IMR-90 (cell line): ENCODE measurements around the gene PLCH1. TPM values are rescaled to one million over a fixed set of nuclear protein-coding genes. Genes with fewer than 3 reads are reported as not detected.

Experiments
- ATAC-seq: fragments of 200-7000 bp; cut with Tn5 transposase; 2 replicates; pipeline ENCODE4 v1.9.1; 2020; ENCODE audit warnings: low read depth, mild to moderate bottlenecking, moderate library complexity
- BruUV-seq: library from RNA; stranded (reverse); fragments of 400-500 nt; replicated peaks from 2 replicates; lab custom pipeline; 2021; lab: Mats Ljungman, UMichigan
- CTCF ChIA-PET: fragments of 300-600 bp; formaldehyde crosslinking; extraction: SDS; loops from one replicate; lab custom pipeline; 2021; ENCODE audit warnings: antibody characterized with exemption; lab: Yijun Ruan, JAX
- POLR2A ChIA-PET: fragments of 300-600 bp; sonication (Branson Sonifier 250); formaldehyde crosslinking; loops from one replicate; lab custom pipeline; 2022; ENCODE audit warnings: antibody characterized with exemption; ENCODE audit not compliant: unreplicated experiment; lab: Charles Lee
- DNase-seq: peaks from one replicate; pipeline ENCODE4 v3.0.0; 2013
- H2AFZ ChIP-seq: replicated peaks from 2 replicates; pipeline ENCODE3; 2013; ENCODE audit warnings: low read length, mild to moderate bottlenecking; ENCODE audit not compliant: poor library complexity
- H2AK5ac ChIP-seq: 2 replicates; pipeline ENCODE4 v1.6.1; 2013; ENCODE audit warnings: low read depth, low read length, inconsistent platforms
- H2AK9ac ChIP-seq: replicated peaks from 2 replicates; pipeline ENCODE3; 2013; ENCODE audit warnings: mild to moderate bottlenecking, low read depth, low read length, moderate library complexity; ENCODE audit not compliant: poor library complexity
- H2BK120ac ChIP-seq: 2 replicates; pipeline ENCODE4 v1.6.1; 2013; ENCODE audit warnings: low read depth, low read length, inconsistent platforms
- H2BK15ac ChIP-seq: 3 replicates; pipeline ENCODE4 v1.6.1; 2013; ENCODE audit warnings: low read depth, low read length, inconsistent platforms
- H2BK20ac ChIP-seq: 2 replicates; pipeline ENCODE4 v1.6.1; 2013; ENCODE audit warnings: low read depth, mild to moderate bottlenecking, inconsistent platforms, low read length, moderate library complexity
- H2BK5ac ChIP-seq: 2 replicates; pipeline ENCODE4 v1.6.1; 2013; ENCODE audit warnings: mild to moderate bottlenecking, low read depth, low read length, inconsistent platforms; ENCODE audit not compliant: poor library complexity, severe bottlenecking
- H3K14ac ChIP-seq: replicated peaks from 2 replicates; pipeline ENCODE4 v1.6.1; 2013; ENCODE audit warnings: low read depth, low read length, inconsistent platforms
- H3K18ac ChIP-seq: 2 replicates; pipeline ENCODE4 v1.6.1; 2013; ENCODE audit warnings: low read depth, low read length, control low read depth
- H3K23ac ChIP-seq: 2 replicates; pipeline ENCODE4 v1.6.1; 2013; ENCODE audit warnings: low read depth, low read length, inconsistent platforms
- H3K27ac ChIP-seq: 2 replicates; pipeline ENCODE4 v1.5.1; 2013; ENCODE audit warnings: mild to moderate bottlenecking, control low read depth, low read length; ENCODE audit not compliant: insufficient read depth
- H3K27me3 ChIP-seq: 2 replicates; pipeline ENCODE4 v1.6.1; 2013; ENCODE audit warnings: low read length; ENCODE audit not compliant: control insufficient read depth, insufficient read depth
- H3K36me3 ChIP-seq: 2 replicates; pipeline ENCODE4 v1.6.1; 2013; ENCODE audit warnings: low read length, mixed read lengths; ENCODE audit not compliant: control insufficient read depth, insufficient read depth
- H3K4ac ChIP-seq: 2 replicates; pipeline ENCODE4 v1.6.1; 2013; ENCODE audit warnings: low read depth, low read length, inconsistent platforms
- H3K4me1 ChIP-seq: 2 replicates; pipeline ENCODE4 v1.6.1; 2013; ENCODE audit warnings: low read length, mixed read lengths; ENCODE audit not compliant: control insufficient read depth, insufficient read depth
- H3K4me2 ChIP-seq: 2 replicates; pipeline ENCODE4 v1.6.1; 2013; ENCODE audit warnings: low read depth, mild to moderate bottlenecking, control low read depth, low read length, moderate library complexity
- H3K4me3 ChIP-seq: 2 replicates; pipeline ENCODE4 v1.5.1; 2013; ENCODE audit warnings: low read depth, mild to moderate bottlenecking, control low read depth, low read length, moderate library complexity; ENCODE audit not compliant: insufficient read depth
- H3K56ac ChIP-seq: 2 replicates; pipeline ENCODE4 v1.6.1; 2013; ENCODE audit warnings: low read length, inconsistent platforms; ENCODE audit not compliant: insufficient read depth; ENCODE audit errors: extremely low read depth
- H3K79me1 ChIP-seq, 2 experiments: 2 replicates each; pipeline ENCODE4 v1.6.1; 2013; ENCODE audit warnings: low read length in 2 of 2, inconsistent platforms in 1 of 2, low read depth in 1 of 2
- H3K9ac ChIP-seq: 2 replicates; pipeline ENCODE4 v1.6.1; 2013; ENCODE audit warnings: low read depth, low read length, control low read depth
- H3K9me1 ChIP-seq: 2 replicates; pipeline ENCODE4 v1.6.1; 2013; ENCODE audit warnings: low read length, inconsistent platforms; ENCODE audit not compliant: insufficient read depth
- H3K9me3 ChIP-seq: 2 replicates; pipeline ENCODE4 v1.6.1; 2013; ENCODE audit warnings: low read length; ENCODE audit not compliant: control insufficient read depth, insufficient read depth
- H4K20me1 ChIP-seq: 2 replicates; pipeline ENCODE4 v1.6.1; 2013; ENCODE audit warnings: low read length, inconsistent platforms; ENCODE audit not compliant: insufficient read depth
- H4K5ac ChIP-seq: 2 replicates; pipeline ENCODE4 v1.6.1; 2013; ENCODE audit warnings: mild to moderate bottlenecking, low read depth, low read length, control low read depth
- H4K8ac ChIP-seq, 2 experiments: 2 replicates each; pipeline ENCODE4 v1.6.1; 2013; ENCODE audit warnings: low read depth in 2 of 2, low read length in 2 of 2, control low read depth in 1 of 2, inconsistent platforms in 1 of 2
- H4K91ac ChIP-seq: 2 replicates; pipeline ENCODE4 v1.6.1; 2013; ENCODE audit warnings: low read depth, low read length, inconsistent platforms; ENCODE audit not compliant: insufficient read depth
- BHLHE40 ChIP-seq: fragments of 150-350 bp; IDR thresholded peaks from 2 replicates; pipeline ENCODE4 v1.6.1; 2016; ENCODE audit warnings: mild to moderate bottlenecking, low read depth, low read length
- CEBPB ChIP-seq: IDR thresholded peaks from 2 replicates; pipeline ENCODE4 v1.6.1; 2012; ENCODE audit warnings: low read depth, low read length, improper control_type of control experiment
- CHD1 ChIP-seq: IDR thresholded peaks from 2 replicates; pipeline ENCODE4 v1.6.1; 2012; ENCODE audit warnings: low read depth, low read length, improper control_type of control experiment
- FOS ChIP-seq: fragments of 150-350 bp; IDR thresholded peaks from 2 replicates; pipeline ENCODE4 v1.6.1; 2016; ENCODE audit warnings: low read depth, low read length
- MAFK ChIP-seq: IDR thresholded peaks from 2 replicates; pipeline ENCODE4 v1.6.1; 2012; ENCODE audit warnings: low read depth, low read length, improper control_type of control experiment
- MAZ ChIP-seq: IDR thresholded peaks from 2 replicates; pipeline ENCODE4 v1.6.1; 2012; ENCODE audit warnings: low read depth, mild to moderate bottlenecking, low read length, improper control_type of control experiment, moderate library complexity, borderline replicate concordance
- MXI1 ChIP-seq: IDR thresholded peaks from 2 replicates; pipeline ENCODE4 v1.6.1; 2012; ENCODE audit warnings: low read depth, mild to moderate bottlenecking, low read length, moderate library complexity, borderline replicate concordance
- NFE2L2 ChIP-seq: fragments of 150-350 bp; IDR thresholded peaks from 2 replicates; pipeline ENCODE4 v1.6.1; 2016; ENCODE audit warnings: low read depth, mild to moderate bottlenecking, low read length
- POLR2A ChIP-seq: IDR thresholded peaks from 2 replicates; pipeline ENCODE4 v1.6.1; 2012; ENCODE audit warnings: mild to moderate bottlenecking, low read depth, low read length
- RAD21 ChIP-seq: IDR thresholded peaks from 2 replicates; pipeline ENCODE4 v1.6.1; 2012; ENCODE audit warnings: low read length, improper control_type of control experiment
- RCOR1 ChIP-seq: IDR thresholded peaks from 2 replicates; pipeline ENCODE4 v1.6.1; 2012; ENCODE audit warnings: mild to moderate bottlenecking, low read length, improper control_type of control experiment; ENCODE audit not compliant: insufficient replicate concordance
- RFX5 ChIP-seq: IDR thresholded peaks from 2 replicates; pipeline ENCODE4 v1.8.0; 2012; ENCODE audit warnings: low read depth, mild to moderate bottlenecking, low read length, moderate library complexity
- SMC3 ChIP-seq: fragments of 150-350 bp; IDR thresholded peaks from 2 replicates; pipeline ENCODE4 v1.6.1; 2016; ENCODE audit warnings: low read depth, mild to moderate bottlenecking, antibody characterized with exemption, low read length, moderate library complexity
- WGBS, 2 experiments: methylation state at CpG; one replicate each; pipeline versions ENCODE4 v1.1.5 to v1.1.7; 2013; ENCODE audit warnings: missing lambda C conversion rate in 2 of 2; ENCODE audit not compliant: insufficient read length in 1 of 2; ENCODE audit errors: extremely low coverage in 2 of 2; 5-methylcytosine and 5-hydroxymethylcytosine counted together
- dilution Hi-C: fragments of 300-500 bp; cut with HindIII; formaldehyde crosslinking; loops from one replicate; pipeline ENCODE4 v1.14.3; 2018; ENCODE audit warnings: low sequenced_read_pairs; ENCODE audit not compliant: unreplicated experiment
- in situ Hi-C: fragments of 300-500 bp; cut with MboI; formaldehyde crosslinking; loops from 3 replicates; pipeline ENCODE4 v1.14.3; 2019; ENCODE audit warnings: low sequenced_read_pairs, inconsistent platforms, mixed read lengths
- intact Hi-C: fragments of 100-400 bp; cut with micrococcal nuclease; formaldehyde crosslinking; loops from 2 replicates; pipeline ENCODE4 v1.10.0; 2022
- polyA plus RNA-seq, 3 experiments: library from polyadenylated mRNA; depleted of rRNA; stranded (reverse); fragments of >200 nt; gene quantifications; 2 replicates each; pipeline ENCODE4 v1.2.3, GENCODE V29; 2012; ENCODE audit warnings: low replicate concordance in 1 of 3
- total RNA-seq: library from RNA; depleted of rRNA; stranded (reverse); fragments of >200 nt; gene quantifications from 2 replicates; pipeline ENCODE4 v1.2.3, GENCODE V29; 2012
- TF ChIP-seq, protein P1 (sequence below): fragments of 150-350 bp; IDR thresholded peaks from 2 replicates; pipeline ENCODE4 v1.6.1; 2017; ENCODE audit warnings: mild to moderate bottlenecking, antibody characterized with exemption, low read length, low read depth
- TF ChIP-seq, protein P2 (sequence below): fragments of 150-350 bp; IDR thresholded peaks from 2 replicates; pipeline ENCODE4 v1.6.1; 2016; ENCODE audit warnings: low read depth, mild to moderate bottlenecking, low read length, moderate library complexity, borderline replicate concordance
- TF ChIP-seq, protein P3 (sequence below): conservative IDR thresholded peaks from 2 replicates; pipeline ENCODE4 v1.5.1; 2012; ENCODE audit warnings: mild to moderate bottlenecking, low read depth, low read length, improper control_type of control experiment

PLCH1 gene
- total and polyA plus RNA-seq, 2 of the 4 experiments (the other 2 are of a cell fraction): not detected

DNA sequence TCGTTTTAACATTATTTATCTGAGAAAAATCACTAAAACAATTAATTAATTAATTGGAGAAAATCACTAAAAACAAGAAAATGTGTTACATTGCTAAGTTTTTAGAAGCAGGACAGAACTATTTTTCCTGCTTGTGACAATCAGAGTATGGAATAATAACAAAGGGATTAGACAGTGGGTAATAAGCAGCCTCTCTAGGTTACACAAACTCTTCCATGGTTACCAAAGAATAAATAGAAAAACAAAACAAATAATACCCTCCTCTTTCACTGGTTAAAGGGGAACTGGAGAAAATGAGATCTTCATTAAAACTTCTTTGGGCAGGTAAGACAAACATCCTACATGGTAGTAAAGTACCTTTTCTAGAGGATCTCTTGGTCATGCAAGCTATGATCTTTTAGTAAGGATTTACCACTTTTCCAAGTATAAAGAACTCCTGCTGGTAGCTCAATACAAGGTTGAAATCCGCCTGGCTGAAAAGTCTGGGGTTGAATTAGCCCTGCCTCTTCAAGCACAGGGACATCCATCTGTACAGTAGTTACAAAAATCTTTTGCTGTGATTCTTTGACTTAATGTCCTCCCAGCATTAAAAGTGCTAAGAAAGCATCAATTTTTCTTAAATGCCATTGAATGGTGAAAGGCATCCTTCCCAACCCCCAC, 2.5 kb upstream of the PLCH1 start:
- H3K9me3 ChIP-seq: no peaks in the 10 kb centered on the region
- no peak overlapping the region for H2AK9ac ChIP-seq
- H4K20me1 ChIP-seq: no peaks in the 10 kb centered on the region
- in situ Hi-C loops (no loop called here), dilution Hi-C loops (no loop called here), intact Hi-C loops (loop anchor here (5.0 kb wide), 1 partner anchor 125 kb away; the partner anchor contains the start of gene GMPS)
- H3K79me1 ChIP-seq: no peaks in the 10 kb centered on the region
- no peak for TF ChIP-seq CEBPB
- no peak for TF ChIP-seq MAFK
- no peak for TF ChIP-seq RCOR1
- no peak for TF ChIP-seq RFX5
- TF ChIP-seq, protein P1, sequence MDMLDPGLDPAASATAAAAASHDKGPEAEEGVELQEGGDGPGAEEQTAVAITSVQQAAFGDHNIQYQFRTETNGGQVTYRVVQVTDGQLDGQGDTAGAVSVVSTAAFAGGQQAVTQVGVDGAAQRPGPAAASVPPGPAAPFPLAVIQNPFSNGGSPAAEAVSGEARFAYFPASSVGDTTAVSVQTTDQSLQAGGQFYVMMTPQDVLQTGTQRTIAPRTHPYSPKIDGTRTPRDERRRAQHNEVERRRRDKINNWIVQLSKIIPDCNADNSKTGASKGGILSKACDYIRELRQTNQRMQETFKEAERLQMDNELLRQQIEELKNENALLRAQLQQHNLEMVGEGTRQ: no peak
- no peak for TF ChIP-seq NFE2L2
- no peak for TF ChIP-seq CHD1
- no peak for TF ChIP-seq BHLHE40
- TF ChIP-seq, protein P2, sequence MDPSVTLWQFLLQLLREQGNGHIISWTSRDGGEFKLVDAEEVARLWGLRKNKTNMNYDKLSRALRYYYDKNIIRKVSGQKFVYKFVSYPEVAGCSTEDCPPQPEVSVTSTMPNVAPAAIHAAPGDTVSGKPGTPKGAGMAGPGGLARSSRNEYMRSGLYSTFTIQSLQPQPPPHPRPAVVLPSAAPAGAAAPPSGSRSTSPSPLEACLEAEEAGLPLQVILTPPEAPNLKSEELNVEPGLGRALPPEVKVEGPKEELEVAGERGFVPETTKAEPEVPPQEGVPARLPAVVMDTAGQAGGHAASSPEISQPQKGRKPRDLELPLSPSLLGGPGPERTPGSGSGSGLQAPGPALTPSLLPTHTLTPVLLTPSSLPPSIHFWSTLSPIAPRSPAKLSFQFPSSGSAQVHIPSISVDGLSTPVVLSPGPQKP: no peak
- TF ChIP-seq FOS: no peak
- TF ChIP-seq POLR2A: no peak
- TF ChIP-seq MXI1: no peak
- no peak for TF ChIP-seq MAZ
- TF ChIP-seq, protein P3, sequence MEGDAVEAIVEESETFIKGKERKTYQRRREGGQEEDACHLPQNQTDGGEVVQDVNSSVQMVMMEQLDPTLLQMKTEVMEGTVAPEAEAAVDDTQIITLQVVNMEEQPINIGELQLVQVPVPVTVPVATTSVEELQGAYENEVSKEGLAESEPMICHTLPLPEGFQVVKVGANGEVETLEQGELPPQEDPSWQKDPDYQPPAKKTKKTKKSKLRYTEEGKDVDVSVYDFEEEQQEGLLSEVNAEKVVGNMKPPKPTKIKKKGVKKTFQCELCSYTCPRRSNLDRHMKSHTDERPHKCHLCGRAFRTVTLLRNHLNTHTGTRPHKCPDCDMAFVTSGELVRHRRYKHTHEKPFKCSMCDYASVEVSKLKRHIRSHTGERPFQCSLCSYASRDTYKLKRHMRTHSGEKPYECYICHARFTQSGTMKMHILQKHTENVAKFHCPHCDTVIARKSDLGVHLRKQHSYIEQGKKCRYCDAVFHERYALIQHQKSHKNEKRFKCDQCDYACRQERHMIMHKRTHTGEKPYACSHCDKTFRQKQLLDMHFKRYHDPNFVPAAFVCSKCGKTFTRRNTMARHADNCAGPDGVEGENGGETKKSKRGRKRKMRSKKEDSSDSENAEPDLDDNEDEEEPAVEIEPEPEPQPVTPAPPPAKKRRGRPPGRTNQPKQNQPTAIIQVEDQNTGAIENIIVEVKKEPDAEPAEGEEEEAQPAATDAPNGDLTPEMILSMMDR: no peak
- no peak for TF ChIP-seq RAD21
- TF ChIP-seq SMC3: no peak
- no peak overlapping the region for H3K4me3 ChIP-seq
- ATAC-seq (no peak), DNase-seq (no peak)
- ChIA-PET POLR2A (no interaction called here), CTCF (interaction anchor here (0.6 kb wide), 1 partner anchor 9 kb away, joined by 3 read pairs; no protein-coding TSS in a partner anchor)
- no peak overlapping the region for H4K8ac ChIP-seq
- H2AK5ac ChIP-seq: no peak overlapping the region
- H3K14ac ChIP-seq: no peak overlapping the region
- no CpG with 5 or more reads among the region's 2 CpGs for WGBS, 2 experiments
- H3K4me1 ChIP-seq: no peaks in the 10 kb centered on the region; the same call in 1 of the 2 replicates
- H3K18ac ChIP-seq: no peak overlapping the region
- H3K9ac ChIP-seq: no peak overlapping the region
- H2AFZ ChIP-seq: no peak overlapping the region
- no peak overlapping the region for H2BK15ac ChIP-seq
- no TSS peak for BruUV-seq
- no peak overlapping the region for H4K91ac ChIP-seq
- H3K56ac ChIP-seq: no peak overlapping the region
- H3K9me1 ChIP-seq: no peaks in the 10 kb centered on the region
- H2BK20ac ChIP-seq: no peak overlapping the region
- H3K4me2 ChIP-seq: no peak overlapping the region
- no peak overlapping the region for H2BK120ac ChIP-seq
- H3K36me3 ChIP-seq: no peaks in the 10 kb centered on the region
- H3K27me3 ChIP-seq: peaks cover 39% of the 10 kb centered on the region
- no peak overlapping the region for H4K5ac ChIP-seq
- H3K27ac ChIP-seq: no peak overlapping the region
- no peak overlapping the region for H2BK5ac ChIP-seq
- no peak overlapping the region for H3K4ac ChIP-seq
- H3K23ac ChIP-seq: no peak overlapping the region
